Osteoblast (primary cell): ENCODE results near the gene TENM4. TPM values are rescaled to one million over a fixed set of nuclear protein-coding genes. Genes with fewer than 3 reads are reported as not detected.

ENCODE experiments used
- DNase-seq: peaks from one replicate; pipeline ENCODE4 v3.0.0; 2011; ENCODE audit warnings: low spot score, mixed read lengths; ENCODE audit not compliant: insufficient read length; ENCODE audit errors: missing footprints
- H2AFZ ChIP-seq: 2 replicates; pipeline ENCODE4 v1.6.0; 2011; ENCODE audit warnings: mild to moderate bottlenecking, low read length
- H3K27ac ChIP-seq: 2 replicates; pipeline ENCODE4 v1.5.1; 2011; ENCODE audit warnings: mild to moderate bottlenecking, low read depth, low read length, moderate library complexity
- H3K27me3 ChIP-seq: 2 replicates; pipeline ENCODE4 v1.6.0; 2012; ENCODE audit warnings: mild to moderate bottlenecking, control low read depth, inconsistent platforms, low read length, moderate library complexity; ENCODE audit not compliant: insufficient read depth
- H3K36me3 ChIP-seq: 2 replicates; pipeline ENCODE4 v1.5.1; 2011; ENCODE audit warnings: mild to moderate bottlenecking, low read length, control low read depth, moderate library complexity; ENCODE audit not compliant: insufficient read depth
- H3K4me1 ChIP-seq: 2 replicates; pipeline ENCODE4 v1.5.1; 2011; ENCODE audit warnings: mild to moderate bottlenecking, low read length, control low read depth, moderate library complexity; ENCODE audit not compliant: insufficient read depth
- H3K4me2 ChIP-seq: 2 replicates; pipeline ENCODE4 v1.6.0; 2011; ENCODE audit warnings: mild to moderate bottlenecking, low read length; ENCODE audit not compliant: insufficient read depth
- H3K4me3 ChIP-seq: fragments of 200-600 bp; sonication (generic); 3 replicates; pipeline ENCODE4 v1.5.1; 2012; ENCODE audit warnings: mild to moderate bottlenecking, low read length, inconsistent platforms; ENCODE audit not compliant: insufficient read depth
- H3K79me2 ChIP-seq: 2 replicates; pipeline ENCODE4 v1.6.0; 2012; ENCODE audit warnings: mild to moderate bottlenecking, low read length, control low read depth, inconsistent platforms; ENCODE audit not compliant: insufficient read depth
- H3K9me3 ChIP-seq: 2 replicates; pipeline ENCODE4 v1.5.1; 2011; ENCODE audit warnings: low read depth, low read length, control low read depth
- H4K20me1 ChIP-seq: 2 replicates; pipeline ENCODE4 v1.6.0; 2012; ENCODE audit warnings: mild to moderate bottlenecking, low read length, control low read depth; ENCODE audit not compliant: insufficient read depth
- CTCF ChIP-seq: IDR thresholded peaks from 2 replicates; pipeline ENCODE4 v1.5.1; 2011; ENCODE audit warnings: mild to moderate bottlenecking, low read depth, low read length, moderate library complexity; ENCODE audit errors: extremely low read depth
- total RNA-seq: library from RNA; depleted of rRNA; stranded (reverse); fragments of >200 nt; gene quantifications from 2 replicates; pipeline ENCODE4 v1.2.3, GENCODE V29; 2012

TENM4 gene
- total RNA-seq, 1 donor, result 63.3 TPM

DNA sequence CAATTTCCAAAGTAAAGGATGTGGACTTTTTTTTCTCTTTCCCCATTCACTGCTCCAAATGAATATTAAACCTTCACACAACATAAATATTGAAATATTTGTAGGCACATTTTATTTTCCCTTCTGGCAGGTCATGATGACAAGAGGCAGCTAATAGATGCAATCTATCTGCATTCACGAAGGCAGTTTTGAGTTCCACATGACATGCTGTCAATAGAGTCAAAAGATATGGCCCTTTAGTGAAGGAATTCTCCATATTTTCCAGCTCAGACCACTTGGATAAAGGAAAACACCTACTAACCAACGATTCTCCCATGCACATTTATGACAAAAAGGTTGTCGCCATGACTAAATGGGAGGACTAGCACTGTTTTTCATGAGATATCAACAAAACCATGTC lies 37.9 kb downstream of the TENM4 start:
- H3K9me3 ChIP-seq, result no peaks in the 10 kb centered on the region
- H3K4me2 ChIP-seq, result no peak overlapping the region
- no peak overlapping the region for H3K27ac ChIP-seq
- no peak overlapping the region for H3K4me3 ChIP-seq
- no peak for DNase-seq
- no peak overlapping the region for H2AFZ ChIP-seq
- no peaks in the 10 kb centered on the region for H3K36me3 ChIP-seq
- TF ChIP-seq CTCF, result no peak
- no peaks in the 10 kb centered on the region for H3K79me2 ChIP-seq
- H3K27me3 ChIP-seq, result no peaks in the 10 kb centered on the region
- no peaks in the 10 kb centered on the region for H4K20me1 ChIP-seq
- no peaks in the 10 kb centered on the region for H3K4me1 ChIP-seq

GRCh38 chr11:79400717-79401330 lies 40.0 kb downstream of the TENM4 start:
- TF ChIP-seq CTCF, result peak; percentile 93

DNA sequence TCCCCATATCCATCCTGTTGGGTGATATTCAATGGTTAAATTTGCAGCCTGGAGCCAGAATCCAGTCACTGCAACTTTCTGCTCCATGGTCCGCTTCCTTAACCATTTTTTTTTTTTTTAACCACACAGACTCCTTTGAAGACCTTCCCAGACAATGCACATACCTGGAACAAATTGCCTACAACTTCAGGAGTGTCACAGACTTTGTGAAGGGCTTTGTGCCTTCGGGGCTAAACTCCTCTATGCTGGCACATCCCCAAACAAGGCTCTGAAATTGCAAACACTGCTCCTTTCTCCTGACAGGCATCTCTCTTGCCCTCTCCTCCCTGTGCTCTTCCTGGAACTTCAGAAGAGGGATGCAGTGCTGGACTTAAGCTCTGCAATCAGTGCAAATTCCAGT lies 40.6 kb downstream of the TENM4 start:
- no peak overlapping the region for H3K27ac ChIP-seq
- no peak for TF ChIP-seq CTCF
- H3K79me2 ChIP-seq, result no peaks in the 10 kb centered on the region

More at GRCh38 chr11:79400717-79401330, 40.0 kb downstream of the TENM4 start:
- no peaks in the 10 kb centered on the region for H3K79me2 ChIP-seq
- H3K27me3 ChIP-seq, result no peaks in the 10 kb centered on the region
- H2AFZ ChIP-seq, result no peak overlapping the region
- no peaks in the 10 kb centered on the region for H4K20me1 ChIP-seq
- H3K4me2 ChIP-seq, result no peak overlapping the region
- DNase-seq, result peak; percentile 72
- H3K4me3 ChIP-seq, result no peak overlapping the region
- no peak overlapping the region for H3K27ac ChIP-seq
- no peaks in the 10 kb centered on the region for H3K9me3 ChIP-seq
- no peaks in the 10 kb centered on the region for H3K36me3 ChIP-seq
- H3K4me1 ChIP-seq, result peaks cover 19% of the 10 kb centered on the region

DNA sequence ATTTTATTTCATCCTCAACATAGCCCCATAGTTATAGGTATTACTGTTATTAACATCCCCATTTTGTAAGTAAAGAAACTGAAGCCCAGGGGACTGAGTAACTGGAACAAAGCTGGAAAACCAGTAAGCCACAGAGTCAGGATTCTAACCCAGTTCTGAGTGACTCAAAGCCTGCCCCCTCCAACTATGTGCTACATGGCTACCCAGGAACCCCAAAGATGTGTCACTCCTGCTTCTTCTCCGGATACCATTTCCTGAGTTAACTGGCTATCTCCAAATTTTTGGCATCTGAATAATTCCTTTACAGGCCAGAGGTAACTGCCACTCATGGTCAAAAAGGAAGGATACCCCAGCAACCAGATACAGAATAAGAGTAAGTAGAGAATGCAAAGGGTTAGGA lies 43.6 kb downstream of the TENM4 start:
- no peaks in the 10 kb centered on the region for H3K79me2 ChIP-seq
- no peaks in the 10 kb centered on the region for H4K20me1 ChIP-seq
- H3K36me3 ChIP-seq, result no peaks in the 10 kb centered on the region
- H3K27me3 ChIP-seq, result no peaks in the 10 kb centered on the region
- H3K27ac ChIP-seq, result peak overlapping the region; percentile 52
- H3K4me2 ChIP-seq, result peak overlapping the region; percentile 43
- DNase-seq, result no peak
- no peaks in the 10 kb centered on the region for H3K9me3 ChIP-seq
- H3K4me1 ChIP-seq, result peaks cover 19% of the 10 kb centered on the region
- peak overlapping the region; percentile 30 for H2AFZ ChIP-seq
- H3K4me3 ChIP-seq, result no peak overlapping the region
- no peak for TF ChIP-seq CTCF

More for the DNA sequence above, 40.6 kb downstream of the TENM4 start:
- no peaks in the 10 kb centered on the region for H3K9me3 ChIP-seq
- DNase-seq, result no peak
- peaks cover 19% of the 10 kb centered on the region for H3K4me1 ChIP-seq
- H3K27me3 ChIP-seq, result no peaks in the 10 kb centered on the region
- no peak overlapping the region for H2AFZ ChIP-seq
- H3K36me3 ChIP-seq, result no peaks in the 10 kb centered on the region
- no peaks in the 10 kb centered on the region for H4K20me1 ChIP-seq
- H3K4me3 ChIP-seq, result no peak overlapping the region
- H3K4me2 ChIP-seq, result no peak overlapping the region
